Measurements from ENCODE around the gene LACTB. TPM values are rescaled to one million over a fixed set of nuclear protein-coding genes. Genes with fewer than 3 reads are reported as not detected.
A peak's percentile ranks its signal among the peaks of the same experiment; 100 is the strongest.
"Not testable (repeated sequence)": the region's sequence is repeated elsewhere in the genome, so short reads cannot be mapped to it uniquely, and the experiment has no call there.

LACTB gene
- total and polyA plus RNA-seq, 2 donors (not counting 1 experiment from before 2014, with no cell fraction given) = 29.2 to 42.8 TPM

GRCh38 chr15:63103416-63103815, 18.2 kb upstream of the LACTB start:
- Histone ChIP-seq H3K9me3 (ENCODE audit: control insufficient read depth, insufficient read depth, low read depth, low read length) (no peaks in the 10 kb centered on the region), H2AFZ (ENCODE audit: low read length) (no peak overlapping the region), H3K79me2 (ENCODE audit: control insufficient read depth, insufficient read depth, low read length) (no peaks in the 10 kb centered on the region), H3K27ac (ENCODE audit: insufficient read depth, low read length) (no peak overlapping the region), H3K4me3 (replicated peaks in 1 of 4; ENCODE audit: control extremely low read depth in 1 of 4, insufficient read depth in 1 of 4, low read depth in 3 of 4, low read length in 4 of 4) (no peak overlapping the region), H3K27me3 (ENCODE audit: control insufficient read depth, insufficient read depth, low read length) (no peaks in the 10 kb centered on the region), H3K36me3 (ENCODE audit: control insufficient read depth, insufficient read depth, low read length) (no peaks in the 10 kb centered on the region), H4K20me1 (ENCODE audit: control insufficient read depth, extremely low read depth, insufficient read depth, low read length) (no peaks in the 10 kb centered on the region), H3K9ac (ENCODE audit: insufficient read depth, low read length) (no peak overlapping the region), H3K4me2 (ENCODE audit: extremely low read depth, insufficient read depth, low read length) (no peak overlapping the region), H3K4me1 (ENCODE audit: control insufficient read depth, extremely low read depth, insufficient read depth, low read length) (no peaks in the 10 kb centered on the region)
- no peak for TF ChIP-seq EZH2 (IDR thresholded peaks at IDR 0.05; ENCODE audit: low read length, missing control alignments)
- TF ChIP-seq CTCF (conservative IDR thresholded peaks at IDR 0.05 in 1 of 2, IDR thresholded peaks at IDR 0.05 in 1 of 2; ENCODE audit: low read depth in 1 of 2, low read length in 2 of 2) = no peak
- no peak for DNase-seq (ENCODE audit: low read depth in 2 of 2)

GRCh38 chr15:63104727-63105126, 16.9 kb upstream of the LACTB start:
- DNase-seq (ENCODE audit: low read depth in 2 of 2) = peak; percentile 52 to 83
- TF ChIP-seq CTCF (conservative IDR thresholded peaks at IDR 0.05 in 1 of 2, IDR thresholded peaks at IDR 0.05 in 1 of 2; ENCODE audit: low read depth in 1 of 2, low read length in 2 of 2) = no peak
- no peak for TF ChIP-seq EZH2 (IDR thresholded peaks at IDR 0.05; ENCODE audit: low read length, missing control alignments)
- H3K27me3 ChIP-seq (ENCODE audit: control insufficient read depth, insufficient read depth, low read length) = no peaks in the 10 kb centered on the region
- H3K27ac ChIP-seq (ENCODE audit: insufficient read depth, low read length) = no peak overlapping the region
- H3K4me3 ChIP-seq (replicated peaks in 1 of 4; ENCODE audit: control extremely low read depth in 1 of 4, insufficient read depth in 1 of 4, low read depth in 3 of 4, low read length in 4 of 4) = no peak overlapping the region
- H3K9ac ChIP-seq (ENCODE audit: insufficient read depth, low read length) = no peak overlapping the region
- H3K4me2 ChIP-seq (ENCODE audit: extremely low read depth, insufficient read depth, low read length) = no peak overlapping the region
- H3K9me3 ChIP-seq (ENCODE audit: control insufficient read depth, insufficient read depth, low read depth, low read length) = no peaks in the 10 kb centered on the region
- no peaks in the 10 kb centered on the region for H3K36me3 ChIP-seq (ENCODE audit: control insufficient read depth, insufficient read depth, low read length)
- H2AFZ ChIP-seq (ENCODE audit: low read length) = no peak overlapping the region
- no peaks in the 10 kb centered on the region for H4K20me1 ChIP-seq (ENCODE audit: control insufficient read depth, extremely low read depth, insufficient read depth, low read length)
- H3K4me1 ChIP-seq (ENCODE audit: control insufficient read depth, extremely low read depth, insufficient read depth, low read length) = peaks cover 6% of the 10 kb centered on the region
- H3K79me2 ChIP-seq (ENCODE audit: control insufficient read depth, insufficient read depth, low read length) = no peaks in the 10 kb centered on the region

- DNase-seq (ENCODE audit: low read depth in 2 of 2); H4K20me1 ChIP-seq (ENCODE audit: control insufficient read depth, extremely low read depth, insufficient read depth, low read length); H3K27ac ChIP-seq (ENCODE audit: insufficient read depth, low read length); H3K4me2 ChIP-seq (ENCODE audit: extremely low read depth, insufficient read depth, low read length); H3K4me1 ChIP-seq (ENCODE audit: control insufficient read depth, extremely low read depth, insufficient read depth, low read length); H3K27me3 ChIP-seq (ENCODE audit: control insufficient read depth, insufficient read depth, low read length); H3K79me2 ChIP-seq (ENCODE audit: control insufficient read depth, insufficient read depth, low read length); H3K36me3 ChIP-seq (ENCODE audit: control insufficient read depth, insufficient read depth, low read length); H3K9me3 ChIP-seq (ENCODE audit: control insufficient read depth, insufficient read depth, low read depth, low read length); H3K9ac ChIP-seq (ENCODE audit: insufficient read depth, low read length); H2AFZ ChIP-seq (ENCODE audit: low read length); H3K4me3 ChIP-seq (replicated peaks in 1 of 4; ENCODE audit: control extremely low read depth in 1 of 4, insufficient read depth in 1 of 4, low read depth in 3 of 4, low read length in 4 of 4): not testable (repeated sequence)
These were observed 16.3 kb upstream of the LACTB start for GRCh38 chr15:63105354-63105753.

All from fibroblast of lung (primary cell).